Adrenal gland (tissue), 12 donors: ENCODE measurements around the gene ARHGAP27. TPM values are rescaled to one million over a fixed set of nuclear protein-coding genes. Genes with fewer than 3 reads are reported as not detected.

Experiments used
- DNase-seq, 7 donors: peaks; one replicate each; pipeline ENCODE4 v3.0.0-alpha.2; 2019 to 2020
- H3K27ac ChIP-seq, 5 donors: fragments of 200-600 bp; sonication (generic) in 4 of 5; 1 replicate in 3 of 5; 2 replicates in 2 of 5; pipeline versions ENCODE4 v1.5.1 to v1.8.0; 2016 to 2020; ENCODE audit warnings: mild to moderate bottlenecking in 1 of 5
- H3K27me3 ChIP-seq: fragments of 200-600 bp; 2 replicates; pipeline ENCODE4 v1.8.0; 2021
- H3K36me3 ChIP-seq, 2 donors: fragments of 200-600 bp; replicated peaks in 1 of 2; 1 replicate in 1 of 2; 2 replicates in 1 of 2; pipeline versions ENCODE4 v1.5.1 to v1.8.0; 2018 to 2022
- H3K4me1 ChIP-seq, 2 donors: fragments of 200-600 bp; replicated peaks in 1 of 2; 1 replicate in 1 of 2; 2 replicates in 1 of 2; pipeline versions ENCODE4 v1.5.1 to v1.8.0; 2018 to 2021
- H3K4me3 ChIP-seq, 4 donors: fragments of 200-600 bp; sonication (generic) in 3 of 4; one replicate each; pipeline ENCODE4 v1.5.1; 2016 to 2018
- H3K9me3 ChIP-seq, 3 donors: fragments of 200-600 bp; sonication (generic) in 1 of 3; replicated peaks in 1 of 3; 1 replicate in 2 of 3; 2 replicates in 1 of 3; pipeline versions ENCODE4 v1.5.1 to v1.8.0; 2016 to 2021
- CTCF ChIP-seq, 6 experiments: fragments of 450-650 bp in 4 of 6; fragments of 200-600 bp in 2 of 6; sonication (generic) in 1 of 6; IDR thresholded peaks; 1 replicate in 5 of 6; 2 replicates in 1 of 6; pipeline versions ENCODE4 v1.5.1 to v1.8.0; 2016 to 2021; ENCODE audit warnings: antibody characterized with exemption in 6 of 6, mild to moderate bottlenecking in 2 of 6, moderate library complexity in 1 of 6
- POLR2A ChIP-seq, 2 donors: fragments of 450-650 bp; IDR thresholded peaks; one replicate each; pipeline ENCODE4 v1.6.1; 2017; ENCODE audit warnings: antibody characterized with exemption in 2 of 2, mild to moderate bottlenecking in 2 of 2, moderate library complexity in 1 of 2
- WGBS, 4 donors: extraction: QIAGEN DNeasy Blood & Tissue Kit in 2 of 4; methylation state at CpG; one replicate each; pipeline versions ENCODE4 v1.1.5 to v1.1.7; 2013 to 2017; 5-methylcytosine and 5-hydroxymethylcytosine counted together
- intact Hi-C, 2 donors: fragments of 100-400 bp; cut with DNase I; formaldehyde crosslinking; loops; one replicate each; pipeline versions ENCODE4 v1.14.1 to v1.15.0; 2022 to 2023
- polyA plus RNA-seq, 3 donors: library from polyadenylated mRNA; stranded (reverse); fragments of 200-250 nt in 2 of 3; fragments of 350-450 nt in 1 of 3; fragmentation: Illumina TruSeq in 1 of 3; extraction: RNeasy Lipid Tissue Mini Kit (QIAGEN cat#74804) in 1 of 3; gene quantifications; one replicate each; pipeline ENCODE4 v1.2.3, GENCODE V29; 2013 to 2014
- total RNA-seq, 9 donors: library from RNA; depleted of rRNA in 4 of 9; stranded (reverse); fragments of >200 nt in 4 of 9; fragments of 120-200 nt in 1 of 9; fragmentation: NEBNext Ultra II Directional in 1 of 9; extraction: Animal tissue kit (Norgen Biotek cat#: 25700) in 1 of 9; gene quantifications; one replicate each; pipeline versions ENCODE4 v1.1.0 to v1.2.4, GENCODE V29; 2013 to 2023
- donor health status: healthy with polysubstance abuse.
- donor health status: Bipolar disorder and iron deficiency.
- donor health status: DM: yes; HTN: yes; CAD: no.
- donor health status: DM: no; HTN: no; CAD: no.
- donor health status: DM: no; HTN: no; CAD: no.
- donor health status: DM: yes; HTN: yes; CAD: no.

Gene ARHGAP27
- total and polyA plus RNA-seq, 12 donors, result 2.8 to 40.2 (median 17.7) TPM

DNA sequence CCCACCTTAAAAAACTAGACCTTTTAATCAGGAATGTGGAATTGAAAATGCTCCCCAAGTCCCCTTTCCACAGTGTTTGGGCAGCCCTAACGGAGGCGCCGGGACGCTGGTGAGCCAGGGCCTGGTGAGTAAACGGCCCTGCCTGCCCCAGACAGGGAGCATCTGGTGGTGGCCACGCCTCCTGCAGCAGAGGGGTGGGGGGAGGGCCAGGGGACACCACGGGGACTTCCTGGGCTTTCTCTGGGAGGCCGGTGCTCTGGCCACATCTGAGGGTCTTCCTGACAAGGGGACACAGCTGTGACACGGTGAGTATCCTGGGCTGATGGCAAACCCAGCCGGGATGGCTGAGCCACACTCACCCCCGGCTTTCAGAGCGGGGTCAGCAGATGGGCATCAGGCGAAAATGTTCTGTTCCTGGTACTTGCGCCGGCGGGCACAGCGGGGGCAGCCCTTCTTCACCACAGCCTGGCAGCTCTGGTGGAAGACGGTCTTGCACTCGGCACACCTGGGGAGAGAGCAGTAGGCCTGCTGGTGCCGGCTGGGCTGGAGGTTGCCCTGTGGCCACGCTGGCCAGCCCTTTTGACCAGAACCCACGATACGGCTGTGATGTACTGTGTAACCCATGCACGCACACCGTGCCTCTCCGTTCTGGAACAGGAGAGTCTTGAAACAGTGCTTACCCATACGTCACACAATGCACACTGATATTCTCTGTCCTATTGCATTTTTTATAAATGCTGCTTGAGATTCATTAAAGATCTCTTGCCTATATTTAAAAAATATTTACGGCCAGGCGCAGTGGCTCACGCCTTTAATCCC is 5.0 kb upstream of the ARHGAP27 start:
- no peak for TF ChIP-seq CTCF (IDR thresholded peaks at IDR 0.05)
- H3K27me3 ChIP-seq, result no peaks in the 10 kb centered on the region
- H3K4me3 ChIP-seq, result no peak overlapping the region
- intact Hi-C loops, result no loop called here
- no peak for DNase-seq
- WGBS, 4 donors, result 83 to 92% (median 90%) methylated on average over 13 to 30 of the region's 30 CpGs
- no peaks in the 10 kb centered on the region for H3K9me3 ChIP-seq
- H3K4me1 ChIP-seq, result peaks cover 0 to 3% of the 10 kb centered on the region in 2 donors
- peaks cover 0 to 43% of the 10 kb centered on the region in 2 donors for H3K36me3 ChIP-seq
- H3K27ac ChIP-seq, result no peak overlapping the region

- no peak overlapping the region for H3K4me3 ChIP-seq
- no peak for DNase-seq
- TF ChIP-seq CTCF (IDR thresholded peaks at IDR 0.05), result no peak
- no peak for TF ChIP-seq POLR2A (IDR thresholded peaks at IDR 0.05)
- no peak overlapping the region for H3K27ac ChIP-seq
- H3K27me3 ChIP-seq, result no peaks in the 10 kb centered on the region
- 88 to 93% (median 89%) methylated on average over 18 to 23 of the region's 23 CpGs for whole genome bisulfite sequencing, 4 donors
- peaks cover 0 to 43% of the 10 kb centered on the region in 2 donors for H3K36me3 ChIP-seq
- peaks cover 5 to 12% of the 10 kb centered on the region in 2 donors for H3K4me1 ChIP-seq
- intact Hi-C loops, result no loop called here
- H3K9me3 ChIP-seq, result no peaks in the 10 kb centered on the region
These were observed 4.2 kb upstream of the ARHGAP27 start for GRCh38 chr17:45436625-45437464.

DNA sequence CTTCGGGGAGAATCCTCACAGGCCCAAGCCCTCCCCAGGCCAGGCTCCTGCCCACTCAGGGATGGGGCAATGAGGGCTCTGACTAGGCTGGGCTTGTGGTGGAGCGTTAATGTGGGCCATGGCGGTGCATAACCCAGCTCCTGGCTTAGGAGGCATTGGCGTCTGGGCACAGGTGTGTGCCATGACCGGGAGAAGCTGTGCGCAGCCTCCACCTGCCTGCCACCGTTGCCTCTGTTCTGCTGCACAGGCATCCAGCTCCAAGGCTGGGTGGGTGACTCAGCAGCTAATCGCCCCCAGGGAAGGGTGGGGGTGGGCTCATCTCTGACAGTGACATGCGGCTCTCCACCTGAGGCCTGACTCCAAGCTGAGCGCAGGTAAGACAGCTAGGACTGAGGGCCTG is 3.5 kb upstream of the ARHGAP27 start:
- no peak for TF ChIP-seq POLR2A (IDR thresholded peaks at IDR 0.05)
- TF ChIP-seq CTCF (IDR thresholded peaks at IDR 0.05), result no peak
- H3K9me3 ChIP-seq, result no peaks in the 10 kb centered on the region
- H3K36me3 ChIP-seq, result peaks cover 0 to 43% of the 10 kb centered on the region in 2 donors
- intact Hi-C loops, result no loop called here
- peaks cover 9 to 18% of the 10 kb centered on the region in 2 donors for H3K4me1 ChIP-seq
- DNase-seq, result no peak
- no peak overlapping the region for H3K4me3 ChIP-seq
- H3K27me3 ChIP-seq, result peaks cover 2% of the 10 kb centered on the region
- 83 to 91% (median 90%) methylated on average over 5 to 10 of the region's 10 CpGs for WGBS, 4 donors
- H3K27ac ChIP-seq, result no peak overlapping the region

DNA sequence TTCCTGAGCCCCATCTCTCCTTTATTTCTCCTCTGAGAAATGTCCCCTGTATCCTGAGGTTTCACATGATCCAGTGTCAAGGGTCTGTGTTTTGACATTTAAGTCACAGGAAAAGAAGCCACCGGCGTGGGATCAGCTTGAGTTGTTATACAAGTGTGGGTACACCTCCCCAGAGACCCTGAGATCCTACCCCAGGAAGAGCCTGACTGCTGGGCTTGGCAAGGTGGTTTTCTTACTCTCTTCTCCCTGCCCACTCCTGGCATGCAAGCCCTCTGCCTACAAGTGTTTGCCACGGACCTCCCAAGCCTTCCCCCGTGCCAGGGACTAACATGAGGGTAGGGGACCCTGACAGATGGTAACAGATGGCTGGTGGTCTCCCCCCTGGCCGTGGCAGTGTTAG is 2.8 kb upstream of the ARHGAP27 start:
- Histone ChIP-seq H3K4me3 (no peak overlapping the region), H3K27ac (no peak overlapping the region), H3K9me3 (no peaks in the 10 kb centered on the region), H3K4me1 (peaks cover 16 to 25% of the 10 kb centered on the region in 2 donors), H3K36me3 (peaks cover 0 to 43% of the 10 kb centered on the region in 2 donors), H3K27me3 (peaks cover 9% of the 10 kb centered on the region)
- no peak for DNase-seq
- 82 to 90% (median 86%) methylated on average over 4 to 5 of the region's 5 CpGs for WGBS, 4 donors
- TF ChIP-seq CTCF (IDR thresholded peaks at IDR 0.05), result no peak
- TF ChIP-seq POLR2A (IDR thresholded peaks at IDR 0.05), result no peak
- intact Hi-C loops, result no loop called here
